ENCODE measurements around the gene TMEM178A.

The TMEM178A gene

GRCh38 chr2:39661826-39662225, 3.9 kb upstream of the TMEM178A start:
- no peaks in the 10 kb centered on the region for H3K4me1 ChIP-seq (ENCODE audit: control insufficient read depth, insufficient read depth, low read length)
- H3K36me3 ChIP-seq (ENCODE audit: control insufficient read depth, insufficient read depth, low read length) = no peaks in the 10 kb centered on the region
- no peak overlapping the region for H3K4me3 ChIP-seq (ENCODE audit: low read length)
- no peak overlapping the region for H3K27ac ChIP-seq (ENCODE audit: low read length)
- no peak for DNase-seq (ENCODE audit: low read depth, low spot score)
- WGBS (ENCODE audit: insufficient coverage, insufficient read length) = 100% methylated on average over 1 of the region's 1 CpG
- no peaks in the 10 kb centered on the region; the same call in 1 of the 2 replicates for H3K27me3 ChIP-seq (ENCODE audit: control insufficient read depth, insufficient read depth, low read length)
- H3K9me3 ChIP-seq (ENCODE audit: control insufficient read depth, insufficient read depth, low read length) = no peaks in the 10 kb centered on the region

DNA sequence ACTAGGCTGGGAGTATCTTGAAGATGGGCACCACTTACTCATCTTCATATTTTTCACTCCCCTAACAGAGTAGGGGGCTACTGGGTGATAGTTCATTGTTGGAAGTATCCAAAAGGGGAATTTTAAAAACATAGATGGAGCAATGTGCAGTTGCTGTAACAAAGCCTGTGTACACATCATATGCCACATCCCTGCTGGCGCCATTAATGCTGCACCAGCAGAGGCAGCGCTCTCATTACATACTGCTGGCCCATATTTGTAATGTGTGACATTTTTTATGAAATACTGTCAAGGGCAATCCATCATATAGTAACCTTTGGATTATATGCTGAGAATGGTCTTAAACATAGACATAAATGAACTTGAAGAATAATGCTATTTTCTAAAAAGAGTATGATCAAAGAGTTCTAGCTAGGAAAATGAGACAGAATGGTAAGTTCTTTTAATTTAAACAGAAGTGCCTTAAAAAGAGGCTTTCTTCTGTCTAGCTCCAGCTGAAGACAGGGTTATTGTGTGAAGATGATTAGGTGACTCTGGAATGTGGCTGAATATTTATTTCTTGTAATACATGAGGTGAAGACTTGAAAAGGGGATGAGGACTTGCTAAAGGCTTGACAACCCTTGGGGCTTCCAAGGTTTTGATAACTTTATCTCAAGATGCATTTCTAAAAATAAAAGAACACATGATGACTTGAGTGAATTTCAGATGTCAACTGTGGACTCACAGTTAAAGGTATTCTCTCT, 2.4 kb upstream of the TMEM178A start:
- WGBS (ENCODE audit: insufficient coverage, insufficient read length) = no CpG with 5 or more reads among the region's 2 CpGs
- DNase-seq (ENCODE audit: low read depth, low spot score) = no peak
- no peak overlapping the region for H3K27ac ChIP-seq (ENCODE audit: low read length)
- H3K9me3 ChIP-seq (ENCODE audit: control insufficient read depth, insufficient read depth, low read length) = no peaks in the 10 kb centered on the region
- H3K36me3 ChIP-seq (ENCODE audit: control insufficient read depth, insufficient read depth, low read length) = no peaks in the 10 kb centered on the region
- H3K27me3 ChIP-seq (ENCODE audit: control insufficient read depth, insufficient read depth, low read length) = no peaks in the 10 kb centered on the region; the same call in 1 of the 2 replicates
- H3K4me1 ChIP-seq (ENCODE audit: control insufficient read depth, insufficient read depth, low read length) = no peaks in the 10 kb centered on the region; the same call in 1 of the 2 replicates
- no peak overlapping the region for H3K4me3 ChIP-seq (ENCODE audit: low read length)

GRCh38 chr2:39664232-39664887, 1.4 kb upstream of the TMEM178A start:
- DNase-seq (ENCODE audit: low read depth, low spot score) = no peak
- no peaks in the 10 kb centered on the region; the same call in 1 of the 2 replicates for H3K27me3 ChIP-seq (ENCODE audit: control insufficient read depth, insufficient read depth, low read length)
- no peak overlapping the region for H3K4me3 ChIP-seq (ENCODE audit: low read length)
- H3K27ac ChIP-seq (ENCODE audit: low read length) = no peak overlapping the region
- no peaks in the 10 kb centered on the region for H3K9me3 ChIP-seq (ENCODE audit: control insufficient read depth, insufficient read depth, low read length)
- H3K4me1 ChIP-seq (ENCODE audit: control insufficient read depth, insufficient read depth, low read length) = no peaks in the 10 kb centered on the region; the same call in 1 of the 2 replicates
- H3K36me3 ChIP-seq (ENCODE audit: control insufficient read depth, insufficient read depth, low read length) = no peaks in the 10 kb centered on the region
- no CpG with 5 or more reads among the region's 6 CpGs for WGBS (ENCODE audit: insufficient coverage, insufficient read length)

DNA sequence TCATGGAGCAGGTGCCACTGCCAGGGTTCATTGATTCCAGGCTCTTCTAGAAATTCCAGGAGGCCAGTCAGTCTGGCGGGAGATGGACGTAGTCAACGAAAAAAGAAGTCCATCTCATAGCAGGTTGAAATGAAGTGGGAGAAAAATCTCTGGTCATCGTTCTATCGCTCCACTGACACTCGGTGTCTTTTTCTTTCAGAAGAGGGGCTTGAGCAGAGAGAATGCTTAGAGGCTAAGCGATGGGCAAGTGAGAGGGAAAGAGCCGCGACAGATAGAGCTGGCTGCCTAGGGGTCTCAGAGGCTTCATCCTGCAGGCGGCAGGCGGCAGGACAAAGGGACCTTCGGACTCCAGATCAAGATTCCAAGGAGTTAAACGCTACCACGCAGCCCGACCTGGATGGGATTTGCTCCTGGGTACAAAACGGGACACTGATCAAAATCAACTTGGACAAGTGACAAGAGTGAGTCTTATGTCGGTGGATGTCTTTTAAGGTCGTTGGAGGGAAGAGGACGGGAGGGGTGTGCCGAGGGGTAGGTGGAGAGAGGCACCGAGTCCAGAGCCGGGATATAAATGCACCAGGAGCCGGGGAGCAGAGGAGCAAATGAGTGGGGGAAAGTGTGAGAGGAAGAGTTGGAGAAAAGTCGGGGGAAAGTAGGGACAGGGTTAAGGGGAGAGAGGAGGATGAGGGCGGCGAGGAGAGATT, 677 bp upstream of the TMEM178A start:
- no peak for DNase-seq (ENCODE audit: low read depth, low spot score)
- H3K27me3 ChIP-seq (ENCODE audit: control insufficient read depth, insufficient read depth, low read length) = no peaks in the 10 kb centered on the region; the same call in 1 of the 2 replicates
- no peaks in the 10 kb centered on the region; the same call in 1 of the 2 replicates for H3K4me1 ChIP-seq (ENCODE audit: control insufficient read depth, insufficient read depth, low read length)
- no peaks in the 10 kb centered on the region for H3K36me3 ChIP-seq (ENCODE audit: control insufficient read depth, insufficient read depth, low read length)
- peak overlapping the region; percentile 77; the same call in 1 of the 2 replicates for H3K4me3 ChIP-seq (ENCODE audit: low read length)
- H3K27ac ChIP-seq (ENCODE audit: low read length) = no peak overlapping the region
- WGBS (ENCODE audit: insufficient coverage, insufficient read length) = 100% methylated on average over 1 of the region's 26 CpGs
- H3K9me3 ChIP-seq (ENCODE audit: control insufficient read depth, insufficient read depth, low read length) = no peaks in the 10 kb centered on the region

DNA sequence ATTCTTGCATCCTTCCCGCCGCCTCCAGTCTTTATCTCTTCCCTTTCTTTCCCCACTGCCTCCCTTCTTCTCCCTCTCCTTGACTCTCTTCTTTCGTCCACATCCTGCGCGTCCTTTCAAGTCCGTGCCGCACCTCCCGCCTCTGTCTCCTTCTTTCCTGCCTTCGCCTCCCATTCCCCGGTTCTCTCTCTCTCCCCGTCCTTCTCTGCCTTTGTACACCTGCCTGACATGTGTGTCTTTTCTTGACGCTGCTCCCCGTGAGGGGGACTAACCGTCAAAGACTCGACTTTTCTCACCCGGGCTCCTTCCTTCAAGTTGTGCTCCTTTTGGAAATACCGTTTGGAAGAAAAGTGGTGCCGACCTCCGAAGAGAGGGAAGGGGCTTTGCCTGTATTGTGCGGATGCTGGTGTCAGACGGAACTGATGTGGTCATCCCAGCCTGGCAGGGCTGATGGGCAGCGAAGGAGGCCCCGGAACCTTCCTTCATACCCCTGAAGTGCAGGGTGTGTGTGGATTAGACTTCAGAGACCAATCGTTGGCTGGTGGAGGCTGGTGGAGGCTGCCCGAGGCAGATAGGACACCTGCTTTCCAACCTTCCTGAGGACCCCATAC, 879 bp downstream of the TMEM178A start:
- Histone ChIP-seq H3K4me3 (ENCODE audit: low read length) (peak overlapping the region; percentile 77; the same call in 1 of the 2 replicates), H3K4me1 (ENCODE audit: control insufficient read depth, insufficient read depth, low read length) (no peaks in the 10 kb centered on the region; the same call in 1 of the 2 replicates), H3K27ac (ENCODE audit: low read length) (no peak overlapping the region), H3K27me3 (ENCODE audit: control insufficient read depth, insufficient read depth, low read length) (no peaks in the 10 kb centered on the region; the same call in 1 of the 2 replicates), H3K9me3 (ENCODE audit: control insufficient read depth, insufficient read depth, low read length) (no peaks in the 10 kb centered on the region), H3K36me3 (ENCODE audit: control insufficient read depth, insufficient read depth, low read length) (no peaks in the 10 kb centered on the region)
- DNase-seq (ENCODE audit: low read depth, low spot score) = no peak
- no CpG with 5 or more reads among the region's 25 CpGs for WGBS (ENCODE audit: insufficient coverage, insufficient read length)

DNA sequence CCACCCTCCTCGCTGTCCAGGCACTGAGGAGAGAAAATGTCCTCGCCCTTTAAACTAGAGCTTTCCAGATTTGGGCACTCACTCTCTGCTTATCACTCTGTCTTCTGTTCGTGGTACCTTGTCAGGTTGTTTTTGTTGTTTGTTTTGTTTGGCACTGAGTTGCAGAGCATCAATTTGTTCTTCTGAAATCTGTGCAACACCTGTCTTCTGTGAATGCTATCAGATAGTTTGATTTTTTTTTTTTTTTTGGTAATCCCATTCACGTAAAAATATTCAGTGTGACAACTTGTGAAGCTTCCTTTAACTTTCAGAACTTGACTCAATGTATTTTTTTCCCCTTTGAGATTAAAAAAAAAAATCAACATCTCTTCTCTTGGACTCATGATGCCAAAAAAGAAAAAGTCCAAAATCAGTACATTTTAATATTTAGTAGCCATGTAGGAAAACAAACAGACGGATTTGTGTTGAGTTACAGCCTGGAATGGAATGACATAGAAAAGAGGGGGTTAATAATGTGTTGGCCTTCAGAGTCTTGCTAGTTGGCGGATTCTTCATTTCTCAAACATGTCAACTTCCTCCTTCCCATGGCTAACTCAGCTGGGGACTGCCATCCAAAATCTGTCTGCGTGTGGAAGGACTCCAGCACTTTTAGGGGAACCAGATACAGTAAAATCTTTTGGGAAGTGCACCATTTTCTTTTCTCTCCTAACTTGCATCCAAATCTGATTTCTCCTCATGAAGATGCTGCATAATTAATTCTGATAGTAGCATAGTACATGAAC, 1.6 kb downstream of the TMEM178A start:
- Histone ChIP-seq H3K9me3 (ENCODE audit: control insufficient read depth, insufficient read depth, low read length) (no peaks in the 10 kb centered on the region), H3K4me3 (ENCODE audit: low read length) (peak overlapping the region; percentile 77; the same call in 1 of the 2 replicates), H3K27ac (ENCODE audit: low read length) (no peak overlapping the region), H3K36me3 (ENCODE audit: control insufficient read depth, insufficient read depth, low read length) (no peaks in the 10 kb centered on the region), H3K27me3 (ENCODE audit: control insufficient read depth, insufficient read depth, low read length) (no peaks in the 10 kb centered on the region; the same call in 1 of the 2 replicates), H3K4me1 (ENCODE audit: control insufficient read depth, insufficient read depth, low read length) (no peaks in the 10 kb centered on the region; the same call in 1 of the 2 replicates)
- WGBS (ENCODE audit: insufficient coverage, insufficient read length) = no CpG with 5 or more reads among the region's 7 CpGs
- no peak for DNase-seq (ENCODE audit: low read depth, low spot score)

DNA sequence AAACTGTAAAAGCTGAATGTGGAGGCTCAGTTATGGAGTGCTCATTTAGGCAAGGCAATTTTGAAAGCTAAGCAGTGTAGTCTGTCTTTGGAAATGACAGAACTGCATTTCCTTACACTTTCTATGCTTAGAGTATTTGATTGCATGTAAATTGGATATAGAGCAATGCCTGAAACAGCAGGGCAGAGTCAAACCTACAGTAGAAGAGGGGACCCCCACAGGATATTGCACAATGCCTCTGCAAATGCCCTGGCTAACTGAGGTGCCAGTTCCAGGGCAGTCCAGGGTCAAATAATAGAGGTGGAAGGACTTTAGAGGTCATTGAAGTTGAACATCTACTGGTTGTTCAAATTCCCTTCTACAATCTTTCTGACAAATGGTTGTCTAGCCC, 2.2 kb downstream of the TMEM178A start:
- no peaks in the 10 kb centered on the region for H3K9me3 ChIP-seq (ENCODE audit: control insufficient read depth, insufficient read depth, low read length)
- no peaks in the 10 kb centered on the region; the same call in 1 of the 2 replicates for H3K27me3 ChIP-seq (ENCODE audit: control insufficient read depth, insufficient read depth, low read length)
- no peak for DNase-seq (ENCODE audit: low read depth, low spot score)
- no peaks in the 10 kb centered on the region; the same call in 1 of the 2 replicates for H3K4me1 ChIP-seq (ENCODE audit: control insufficient read depth, insufficient read depth, low read length)
- no peak overlapping the region for H3K4me3 ChIP-seq (ENCODE audit: low read length)
- H3K27ac ChIP-seq (ENCODE audit: low read length) = no peak overlapping the region
- no peaks in the 10 kb centered on the region for H3K36me3 ChIP-seq (ENCODE audit: control insufficient read depth, insufficient read depth, low read length)

- Histone ChIP-seq H3K4me3 (ENCODE audit: low read length) (no peak overlapping the region), H3K36me3 (ENCODE audit: control insufficient read depth, insufficient read depth, low read length) (no peaks in the 10 kb centered on the region), H3K27me3 (ENCODE audit: control insufficient read depth, insufficient read depth, low read length) (no peaks in the 10 kb centered on the region; the same call in 1 of the 2 replicates), H3K27ac (ENCODE audit: low read length) (no peak overlapping the region), H3K4me1 (ENCODE audit: control insufficient read depth, insufficient read depth, low read length) (no peaks in the 10 kb centered on the region; the same call in none of the 2 replicates), H3K9me3 (ENCODE audit: control insufficient read depth, insufficient read depth, low read length) (no peaks in the 10 kb centered on the region)
- no CpG with 5 or more reads among the region's 1 CpG for WGBS (ENCODE audit: insufficient coverage, insufficient read length)
- DNase-seq (ENCODE audit: low read depth, low spot score) = no peak
Measured at GRCh38 chr2:39668576-39669080, 2.9 kb downstream of the TMEM178A start.

DNA sequence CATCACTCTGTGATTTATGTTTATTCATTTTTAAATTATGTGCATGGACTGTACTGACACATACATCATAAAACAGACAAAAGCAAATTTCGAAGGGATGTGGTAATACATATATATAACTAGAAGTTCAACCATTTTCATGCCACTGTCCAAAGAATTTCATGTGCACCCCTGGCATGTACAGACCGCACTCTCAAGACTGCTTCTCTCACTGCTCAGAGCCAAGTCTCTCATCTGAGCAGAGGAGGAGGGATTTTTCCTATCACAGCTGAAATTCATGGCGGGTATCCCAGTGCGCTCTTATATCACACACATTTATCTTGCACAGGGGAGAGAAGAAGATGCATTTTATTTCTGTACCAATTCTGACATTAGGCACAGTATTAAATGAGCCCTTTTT, 5.9 kb downstream of the TMEM178A start:
- Histone ChIP-seq H3K27ac (ENCODE audit: low read length) (no peak overlapping the region), H3K4me1 (ENCODE audit: control insufficient read depth, insufficient read depth, low read length) (no peaks in the 10 kb centered on the region; the same call in none of the 2 replicates), H3K27me3 (ENCODE audit: control insufficient read depth, insufficient read depth, low read length) (no peaks in the 10 kb centered on the region; the same call in 1 of the 2 replicates), H3K9me3 (ENCODE audit: control insufficient read depth, insufficient read depth, low read length) (no peaks in the 10 kb centered on the region), H3K36me3 (ENCODE audit: control insufficient read depth, insufficient read depth, low read length) (no peaks in the 10 kb centered on the region), H3K4me3 (ENCODE audit: low read length) (no peak overlapping the region)
- no CpG with 5 or more reads among the region's 4 CpGs for WGBS (ENCODE audit: insufficient coverage, insufficient read length)
- no peak for DNase-seq (ENCODE audit: low read depth, low spot score)
